Chondrocyte (in vitro differentiated cells): ENCODE measurements around the gene E2F4. TPM values are rescaled to one million over a fixed set of nuclear protein-coding genes. Genes with fewer than 3 reads are reported as not detected.

Experiments used
- DNase-seq: peaks from one replicate; pipeline ENCODE4 v3.0.0; 2021; ENCODE audit warnings: mixed read lengths, low spot score
- H3K27ac Mint-ChIP-seq: one replicate; pipeline ENCODE4 v1.8.0; 2021; ENCODE audit warnings: mild to moderate bottlenecking, moderate library complexity, mixed read lengths; ENCODE audit not compliant: unreplicated experiment
- H3K27me3 Mint-ChIP-seq: 2 replicates; pipeline ENCODE4 v1.8.0; 2021; ENCODE audit warnings: low read depth, mixed read lengths
- H3K36me3 Mint-ChIP-seq: 2 replicates; pipeline ENCODE4 v1.8.0; 2021; ENCODE audit warnings: low read depth, mixed read lengths
- H3K4me1 Mint-ChIP-seq: 2 replicates; pipeline ENCODE4 v1.8.0; 2021; ENCODE audit warnings: low read depth, mild to moderate bottlenecking, mixed read lengths
- H3K4me3 Mint-ChIP-seq: one replicate; pipeline ENCODE4 v1.8.0; 2021; ENCODE audit warnings: mild to moderate bottlenecking, moderate library complexity, mixed read lengths; ENCODE audit not compliant: unreplicated experiment
- H3K9me3 Mint-ChIP-seq: 2 replicates; pipeline ENCODE4 v1.8.0; 2021; ENCODE audit warnings: low read depth, mixed read lengths
- total RNA-seq: library from RNA; stranded (reverse); gene quantifications from 3 replicates; pipeline ENCODE4 v1.2.1, GENCODE V29; 2021
- TF ChIP-seq, protein P1 (sequence below): fragments of 200-600 bp; sonication (generic); IDR thresholded peaks from 2 replicates; pipeline ENCODE4 v1.5.0; 2021; ENCODE audit warnings: antibody characterized with exemption, mild to moderate bottlenecking, moderate library complexity

E2F4 gene
- total RNA-seq, 1 donor from 2014 or later = 33.4 TPM

DNA sequence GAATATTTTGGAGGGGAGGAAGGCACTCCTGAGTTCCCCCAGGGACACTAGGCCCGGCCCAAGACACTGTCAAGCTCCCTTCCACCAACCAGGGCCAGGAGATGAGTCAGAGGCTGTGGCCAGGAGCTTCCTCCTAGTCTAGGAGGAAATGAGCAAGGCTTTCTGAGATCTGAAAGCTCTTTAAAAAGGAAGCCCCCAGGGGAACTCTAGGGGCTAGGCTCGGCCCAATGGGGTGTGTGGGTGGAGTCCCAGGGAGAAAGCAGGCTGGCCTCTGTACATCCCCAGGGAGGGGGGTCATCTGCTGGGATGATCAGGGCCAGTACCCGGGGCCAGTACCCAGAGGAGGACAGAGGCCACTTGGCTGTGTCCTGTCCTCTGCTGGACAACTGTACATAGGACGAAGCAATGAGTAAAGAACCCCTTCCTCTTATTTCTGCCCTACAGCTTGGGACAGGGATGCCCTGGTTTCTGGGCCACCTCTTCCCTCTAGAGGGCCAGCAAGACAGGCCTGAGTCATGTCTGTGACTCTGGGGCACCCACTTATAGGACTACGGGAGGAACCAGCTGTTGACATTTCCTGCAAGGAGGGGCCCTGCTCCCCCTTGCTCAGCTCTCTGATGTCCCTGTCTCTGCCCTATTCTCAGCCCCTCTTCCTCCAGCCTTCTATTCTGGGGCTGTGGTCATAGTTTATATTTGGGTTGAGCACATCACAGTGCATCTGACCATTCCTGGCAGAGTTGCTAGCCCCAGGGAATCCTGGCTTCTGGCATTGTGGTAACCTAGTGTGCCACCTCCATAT is 52.6 kb downstream of the E2F4 start:
- no peaks in the 10 kb centered on the region for H3K9me3 Mint-ChIP-seq
- DNase-seq = peak; percentile 66
- peak overlapping the region; percentile 84 for H3K4me3 Mint-ChIP-seq
- H3K27ac Mint-ChIP-seq = peak overlapping the region; percentile 98
- no peaks in the 10 kb centered on the region for H3K36me3 Mint-ChIP-seq
- no peaks in the 10 kb centered on the region for H3K27me3 Mint-ChIP-seq
- H3K4me1 Mint-ChIP-seq = peaks cover 69% of the 10 kb centered on the region
- TF ChIP-seq, protein P1, sequence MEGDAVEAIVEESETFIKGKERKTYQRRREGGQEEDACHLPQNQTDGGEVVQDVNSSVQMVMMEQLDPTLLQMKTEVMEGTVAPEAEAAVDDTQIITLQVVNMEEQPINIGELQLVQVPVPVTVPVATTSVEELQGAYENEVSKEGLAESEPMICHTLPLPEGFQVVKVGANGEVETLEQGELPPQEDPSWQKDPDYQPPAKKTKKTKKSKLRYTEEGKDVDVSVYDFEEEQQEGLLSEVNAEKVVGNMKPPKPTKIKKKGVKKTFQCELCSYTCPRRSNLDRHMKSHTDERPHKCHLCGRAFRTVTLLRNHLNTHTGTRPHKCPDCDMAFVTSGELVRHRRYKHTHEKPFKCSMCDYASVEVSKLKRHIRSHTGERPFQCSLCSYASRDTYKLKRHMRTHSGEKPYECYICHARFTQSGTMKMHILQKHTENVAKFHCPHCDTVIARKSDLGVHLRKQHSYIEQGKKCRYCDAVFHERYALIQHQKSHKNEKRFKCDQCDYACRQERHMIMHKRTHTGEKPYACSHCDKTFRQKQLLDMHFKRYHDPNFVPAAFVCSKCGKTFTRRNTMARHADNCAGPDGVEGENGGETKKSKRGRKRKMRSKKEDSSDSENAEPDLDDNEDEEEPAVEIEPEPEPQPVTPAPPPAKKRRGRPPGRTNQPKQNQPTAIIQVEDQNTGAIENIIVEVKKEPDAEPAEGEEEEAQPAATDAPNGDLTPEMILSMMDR = peak; percentile 24

DNA sequence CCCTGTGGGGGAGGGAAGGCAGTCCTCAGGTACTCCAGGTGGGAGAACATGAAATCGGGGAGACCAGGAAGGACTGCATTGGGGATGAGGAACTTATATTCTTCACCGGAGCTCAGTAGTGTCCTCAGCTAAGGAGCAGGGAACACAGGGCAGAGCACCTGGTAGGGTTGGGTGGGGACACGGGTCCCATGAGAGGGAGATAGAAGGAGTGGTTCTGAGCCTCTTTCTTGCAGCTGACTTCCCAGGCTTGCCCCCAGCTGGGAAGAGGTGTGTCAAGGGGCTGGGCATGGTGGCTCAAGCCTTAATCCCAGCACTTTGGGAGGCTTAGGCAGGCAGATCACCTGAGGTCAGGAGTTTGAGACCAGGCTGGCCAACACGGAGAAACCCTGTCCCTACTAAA is 53.2 kb downstream of the E2F4 start:
- peak; percentile 36 for DNase-seq
- H3K4me1 Mint-ChIP-seq = peaks cover 69% of the 10 kb centered on the region
- H3K27ac Mint-ChIP-seq = peak overlapping the region; percentile 98
- H3K9me3 Mint-ChIP-seq = no peaks in the 10 kb centered on the region
- peak overlapping the region; percentile 84 for H3K4me3 Mint-ChIP-seq
- no peaks in the 10 kb centered on the region for H3K27me3 Mint-ChIP-seq
- no peaks in the 10 kb centered on the region for H3K36me3 Mint-ChIP-seq
- TF ChIP-seq, protein P1 = no peak

DNA sequence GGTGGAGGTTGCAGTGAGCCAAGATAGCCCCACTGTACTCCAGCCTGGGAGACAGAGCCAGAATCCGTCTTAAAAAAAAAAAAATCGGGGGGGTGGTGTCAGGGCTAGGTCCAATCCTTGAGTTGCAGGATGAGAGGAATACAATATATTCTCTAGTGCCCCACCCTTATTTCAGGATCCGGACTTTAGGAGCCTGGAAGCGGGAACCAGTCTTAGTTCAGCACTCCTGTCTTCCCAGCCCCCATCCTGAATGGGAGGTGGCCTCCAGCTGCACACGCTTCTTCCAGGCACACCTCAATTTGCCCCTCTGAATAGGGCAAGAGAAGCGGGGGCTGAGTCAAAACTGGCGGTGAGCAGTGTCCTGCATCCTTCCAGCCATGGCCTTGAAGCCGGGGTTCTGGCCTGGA is 53.7 kb downstream of the E2F4 start:
- no peaks in the 10 kb centered on the region for H3K27me3 Mint-ChIP-seq
- H3K27ac Mint-ChIP-seq = peak overlapping the region; percentile 98
- DNase-seq = no peak
- peak overlapping the region; percentile 84 for H3K4me3 Mint-ChIP-seq
- no peaks in the 10 kb centered on the region for H3K36me3 Mint-ChIP-seq
- H3K4me1 Mint-ChIP-seq = peaks cover 64% of the 10 kb centered on the region
- H3K9me3 Mint-ChIP-seq = no peaks in the 10 kb centered on the region
- TF ChIP-seq, protein P1 = no peak

DNA sequence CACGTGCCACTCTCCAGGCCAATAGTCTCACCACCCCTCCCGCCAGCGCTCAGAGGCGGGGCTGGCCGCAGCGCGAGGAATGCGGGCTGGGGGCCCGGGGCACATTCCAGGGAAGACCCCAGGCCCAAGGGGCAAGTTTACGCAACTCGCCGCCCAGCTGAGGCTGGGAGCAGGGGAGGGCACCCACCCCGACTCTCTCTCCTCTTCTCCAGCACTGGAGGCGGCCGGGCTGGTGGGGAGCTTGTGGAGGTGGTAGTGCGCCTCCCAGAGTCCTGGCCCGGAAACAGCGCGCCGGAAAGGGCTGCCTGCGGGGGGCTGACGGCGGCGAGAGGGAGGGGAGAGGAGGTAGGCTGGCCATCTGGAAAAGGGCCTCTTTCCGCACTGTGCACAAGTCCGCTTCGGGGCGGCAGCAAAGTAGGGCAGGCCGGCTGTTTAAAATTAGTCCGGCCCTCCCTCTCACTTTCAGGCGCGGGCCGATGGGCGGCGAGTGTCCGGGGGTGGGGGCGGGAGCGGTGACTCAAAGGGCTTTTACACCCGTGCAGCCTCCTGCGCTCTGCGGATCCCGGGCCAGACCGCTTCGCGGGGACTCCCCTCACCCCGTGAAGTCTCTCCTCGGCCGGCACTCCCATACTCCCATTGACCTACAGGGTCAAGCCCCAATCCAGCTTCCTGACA is 54.3 kb downstream of the E2F4 start:
- Mint-ChIP-seq H3K4me3 (peak overlapping the region; percentile 84), H3K4me1 (peaks cover 58% of the 10 kb centered on the region), H3K36me3 (no peaks in the 10 kb centered on the region), H3K27ac (peak overlapping the region; percentile 98), H3K27me3 (no peaks in the 10 kb centered on the region), H3K9me3 (no peaks in the 10 kb centered on the region)
- TF ChIP-seq, protein P1 = peak; percentile 76
- peak; percentile 88 for DNase-seq

DNA sequence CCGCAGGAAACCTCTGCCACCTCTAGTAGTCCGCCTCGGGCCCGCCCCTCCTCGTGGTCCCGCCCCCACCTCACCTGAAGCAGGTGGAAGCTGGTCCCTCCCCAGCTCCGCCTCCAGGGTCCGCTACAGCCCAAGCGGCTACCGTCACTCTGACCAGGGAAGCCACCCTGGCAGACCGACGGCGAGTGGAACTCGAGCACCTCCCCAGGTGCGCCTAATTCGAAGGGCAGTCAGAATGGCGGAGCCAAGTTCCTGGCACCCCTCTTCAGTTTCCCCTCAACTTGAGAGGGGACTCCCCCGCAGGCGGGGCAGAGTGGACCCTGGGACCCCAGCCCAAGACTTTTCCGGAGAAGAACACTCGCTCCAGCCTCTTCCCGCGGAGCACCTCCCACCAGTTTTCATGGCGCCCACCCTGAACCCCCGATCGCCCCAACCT is 54.8 kb downstream of the E2F4 start:
- H3K9me3 Mint-ChIP-seq = no peaks in the 10 kb centered on the region
- DNase-seq = peak; percentile 88
- H3K36me3 Mint-ChIP-seq = no peaks in the 10 kb centered on the region
- H3K4me3 Mint-ChIP-seq = peak overlapping the region; percentile 84
- TF ChIP-seq, protein P1 = no peak
- H3K4me1 Mint-ChIP-seq = peaks cover 53% of the 10 kb centered on the region
- H3K27me3 Mint-ChIP-seq = no peaks in the 10 kb centered on the region
- H3K27ac Mint-ChIP-seq = peak overlapping the region; percentile 98
